Measurements from ENCODE around the gene PACRGL.

Gene PACRGL

DNA sequence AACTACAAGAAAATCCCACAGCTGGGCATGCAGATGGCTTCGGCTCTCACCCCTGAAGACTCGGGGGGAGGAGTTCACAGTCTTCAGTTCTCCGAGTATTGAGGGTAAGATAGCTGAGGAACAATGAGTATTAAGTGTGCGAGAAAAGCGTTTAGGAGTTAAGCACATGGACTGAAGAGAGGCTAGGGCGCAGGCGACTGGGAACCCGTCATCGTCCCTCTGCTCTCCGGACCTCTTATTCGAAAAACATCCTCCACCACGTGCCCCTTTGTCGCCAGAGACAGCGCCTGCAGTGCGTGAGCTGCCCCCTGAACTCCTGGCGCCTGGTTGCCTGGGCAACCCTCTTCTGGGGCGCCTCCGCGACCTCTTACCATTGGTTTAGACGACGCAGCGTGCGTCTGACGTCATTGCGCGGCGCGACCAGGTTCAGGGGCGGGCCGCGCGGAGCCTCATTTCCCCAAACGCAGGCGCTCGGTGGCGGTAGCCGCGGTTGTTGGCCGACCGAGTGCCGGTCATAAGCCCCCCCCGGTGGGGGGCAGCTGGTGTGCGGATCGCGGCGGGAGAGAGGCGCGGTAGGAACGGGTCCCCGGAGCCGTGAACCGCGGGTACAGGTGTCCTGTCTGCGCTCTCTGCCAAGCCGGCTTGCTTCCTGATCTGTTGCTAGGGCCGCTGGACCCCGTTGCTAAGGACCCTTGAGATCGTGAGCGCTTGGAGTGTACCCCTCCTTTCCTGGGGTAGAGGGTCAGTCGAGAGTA, at the start of gene PACRGL:
PACRGL (plus strand) TSS at position 452 of the 755 bp plus-strand sequence. CDS start 4,024 bp downstream, outside the sequence.
- TF ChIP-seq, protein P1, sequence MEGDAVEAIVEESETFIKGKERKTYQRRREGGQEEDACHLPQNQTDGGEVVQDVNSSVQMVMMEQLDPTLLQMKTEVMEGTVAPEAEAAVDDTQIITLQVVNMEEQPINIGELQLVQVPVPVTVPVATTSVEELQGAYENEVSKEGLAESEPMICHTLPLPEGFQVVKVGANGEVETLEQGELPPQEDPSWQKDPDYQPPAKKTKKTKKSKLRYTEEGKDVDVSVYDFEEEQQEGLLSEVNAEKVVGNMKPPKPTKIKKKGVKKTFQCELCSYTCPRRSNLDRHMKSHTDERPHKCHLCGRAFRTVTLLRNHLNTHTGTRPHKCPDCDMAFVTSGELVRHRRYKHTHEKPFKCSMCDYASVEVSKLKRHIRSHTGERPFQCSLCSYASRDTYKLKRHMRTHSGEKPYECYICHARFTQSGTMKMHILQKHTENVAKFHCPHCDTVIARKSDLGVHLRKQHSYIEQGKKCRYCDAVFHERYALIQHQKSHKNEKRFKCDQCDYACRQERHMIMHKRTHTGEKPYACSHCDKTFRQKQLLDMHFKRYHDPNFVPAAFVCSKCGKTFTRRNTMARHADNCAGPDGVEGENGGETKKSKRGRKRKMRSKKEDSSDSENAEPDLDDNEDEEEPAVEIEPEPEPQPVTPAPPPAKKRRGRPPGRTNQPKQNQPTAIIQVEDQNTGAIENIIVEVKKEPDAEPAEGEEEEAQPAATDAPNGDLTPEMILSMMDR (IDR thresholded peaks at IDR 0.05; ENCODE audit: insufficient read depth, low read length, poor library complexity, severe bottlenecking): no peak
- peak within 1 kb of the TSS; percentile 80 for H3K4me3 ChIP-seq (replicated peaks; ENCODE audit: low read depth, low read length)
- H3K36me3 ChIP-seq (ENCODE audit: control insufficient read depth, insufficient read depth, low read length): peaks cover 2% of the 10 kb centered on the region; the same call in 1 of the 2 replicates
- H3K27me3 ChIP-seq (replicated peaks; ENCODE audit: control insufficient read depth, insufficient read depth, low read length): no peaks in the 10 kb centered on the region
- peak; percentile 91 for DNase-seq (ENCODE audit: extremely low read depth, insufficient read length)

DNA sequence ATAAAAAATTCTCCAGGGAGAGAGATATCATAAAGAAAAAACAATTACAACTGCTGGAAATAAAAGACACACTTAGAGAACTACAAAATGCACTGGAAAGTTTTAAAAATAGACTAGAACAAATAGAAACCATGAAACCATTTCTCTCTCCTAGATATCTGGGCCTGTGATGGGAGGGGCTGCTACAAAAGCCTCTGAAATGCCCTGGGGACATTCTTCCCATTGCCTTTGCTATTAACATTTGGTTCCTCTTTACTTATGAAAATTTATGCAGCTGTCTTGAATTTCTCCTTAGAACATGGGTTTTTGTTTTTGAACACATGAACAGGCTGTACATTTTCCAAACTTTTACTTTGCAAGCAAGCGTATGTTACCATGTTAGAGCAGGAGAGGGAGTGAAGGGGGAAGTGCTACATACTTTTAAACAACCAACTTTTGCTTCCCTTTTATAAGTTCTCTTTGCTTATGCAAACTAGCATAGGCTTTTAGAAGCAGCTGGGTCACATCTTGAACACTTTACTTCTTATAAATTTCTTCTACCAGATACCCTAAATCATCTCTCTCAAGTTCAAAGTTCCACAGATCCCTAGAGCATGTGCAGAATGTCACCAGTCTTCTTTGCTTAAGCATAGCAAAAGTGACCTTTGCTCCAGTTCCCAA, 47.9 kb upstream of the PACRGL start:
- Histone ChIP-seq H3K27me3 (replicated peaks; ENCODE audit: control insufficient read depth, insufficient read depth, low read length) (no peaks in the 10 kb centered on the region), H3K4me3 (replicated peaks; ENCODE audit: low read depth, low read length) (no peak overlapping the region), H3K36me3 (ENCODE audit: control insufficient read depth, insufficient read depth, low read length) (no peaks in the 10 kb centered on the region)
- TF ChIP-seq, protein P1 (IDR thresholded peaks at IDR 0.05; ENCODE audit: insufficient read depth, low read length, poor library complexity, severe bottlenecking): no peak
- DNase-seq (ENCODE audit: extremely low read depth, insufficient read length): no peak

DNA sequence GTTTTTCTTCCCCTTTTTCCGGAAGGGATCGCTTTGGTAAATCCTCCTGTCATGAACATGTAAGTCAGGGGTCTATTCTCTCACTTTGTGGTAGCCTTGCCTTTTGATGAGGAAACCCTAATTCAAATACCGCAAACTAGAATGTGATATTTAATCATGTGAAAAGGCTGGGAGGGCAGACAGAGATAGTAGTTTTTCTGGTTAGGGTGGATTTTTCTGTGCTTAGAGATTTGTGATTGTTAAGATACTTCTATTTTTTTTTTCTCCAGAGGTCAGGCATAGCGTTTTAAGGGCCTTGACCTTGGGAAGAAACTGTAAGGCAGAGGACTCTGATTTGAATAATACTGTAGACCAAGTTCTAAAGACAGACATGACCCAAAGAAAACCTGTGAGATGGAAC, 41.8 kb upstream of the PACRGL start:
- no peak for DNase-seq (ENCODE audit: extremely low read depth, insufficient read length)
- H3K36me3 ChIP-seq (ENCODE audit: control insufficient read depth, insufficient read depth, low read length): no peaks in the 10 kb centered on the region
- H3K27me3 ChIP-seq (replicated peaks; ENCODE audit: control insufficient read depth, insufficient read depth, low read length): no peaks in the 10 kb centered on the region
- TF ChIP-seq, protein P1 (IDR thresholded peaks at IDR 0.05; ENCODE audit: insufficient read depth, low read length, poor library complexity, severe bottlenecking): no peak
- H3K4me3 ChIP-seq (replicated peaks; ENCODE audit: low read depth, low read length): no peak overlapping the region

DNA sequence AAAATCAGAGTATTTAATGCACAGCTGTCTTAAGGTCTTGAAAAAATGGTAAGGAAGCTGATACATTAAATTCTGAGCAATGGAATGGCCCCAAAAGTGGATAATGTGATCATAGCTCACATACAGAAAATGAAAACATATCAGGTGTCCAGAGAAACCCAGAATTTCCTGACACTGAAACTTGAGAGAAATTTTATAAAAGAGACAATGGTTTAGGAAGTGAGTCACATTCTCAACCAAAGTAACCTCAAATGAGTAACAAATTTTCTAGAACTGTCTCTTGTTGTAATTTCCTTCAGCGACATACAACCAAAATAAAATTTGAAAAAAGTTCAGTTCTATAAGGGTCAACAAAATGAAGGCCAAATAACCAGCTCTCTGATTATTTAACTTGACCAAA, 37.4 kb upstream of the PACRGL start:
- Histone ChIP-seq H3K36me3 (ENCODE audit: control insufficient read depth, insufficient read depth, low read length) (no peaks in the 10 kb centered on the region), H3K4me3 (replicated peaks; ENCODE audit: low read depth, low read length) (no peak overlapping the region), H3K27me3 (replicated peaks; ENCODE audit: control insufficient read depth, insufficient read depth, low read length) (no peaks in the 10 kb centered on the region)
- TF ChIP-seq, protein P1 (IDR thresholded peaks at IDR 0.05; ENCODE audit: insufficient read depth, low read length, poor library complexity, severe bottlenecking): no peak
- no peak for DNase-seq (ENCODE audit: extremely low read depth, insufficient read length)

DNA sequence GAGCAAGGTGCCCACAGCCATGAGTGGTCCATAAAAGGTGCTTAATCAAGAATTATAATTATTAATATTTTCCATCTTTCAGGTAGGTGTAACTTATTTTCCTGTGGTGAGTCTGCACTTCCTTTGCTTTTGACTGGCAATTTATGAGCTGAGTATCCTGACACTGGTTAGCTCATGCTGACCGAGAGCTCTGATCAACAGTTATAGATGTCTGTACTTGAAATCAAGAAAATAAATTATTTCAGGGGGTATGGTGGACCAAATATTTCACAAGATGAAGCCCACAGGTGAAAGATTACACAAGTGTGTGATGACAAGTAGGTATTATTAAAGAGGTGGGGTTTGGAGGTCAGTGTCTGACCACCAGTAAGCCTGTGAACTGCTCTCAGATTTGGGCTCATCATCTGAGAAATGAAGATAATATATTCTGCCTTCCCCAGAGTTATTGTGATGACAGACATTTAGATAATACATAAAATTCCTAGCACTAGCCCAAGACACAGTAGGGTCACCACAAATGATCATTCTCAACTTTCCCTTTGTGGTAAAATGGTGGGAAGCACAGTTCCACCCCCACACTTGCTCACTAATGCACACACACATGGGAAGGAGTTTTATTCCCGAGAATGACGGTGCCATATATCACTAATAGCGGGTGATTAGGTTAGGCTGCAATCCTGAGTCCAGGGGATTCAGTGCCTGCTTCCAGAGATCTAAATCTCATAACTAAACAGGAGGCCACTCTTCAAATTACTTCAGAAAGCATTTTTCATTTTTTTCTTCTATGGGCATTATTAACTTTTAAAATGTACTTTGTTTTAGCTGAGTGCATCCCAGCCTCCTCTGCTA, 34.0 kb upstream of the PACRGL start:
- Histone ChIP-seq H3K36me3 (ENCODE audit: control insufficient read depth, insufficient read depth, low read length) (no peaks in the 10 kb centered on the region), H3K4me3 (replicated peaks; ENCODE audit: low read depth, low read length) (no peak overlapping the region), H3K27me3 (replicated peaks; ENCODE audit: control insufficient read depth, insufficient read depth, low read length) (no peaks in the 10 kb centered on the region)
- TF ChIP-seq, protein P1 (IDR thresholded peaks at IDR 0.05; ENCODE audit: insufficient read depth, low read length, poor library complexity, severe bottlenecking): no peak
- no peak for DNase-seq (ENCODE audit: extremely low read depth, insufficient read length)
